HCT116 (cell line): ENCODE measurements around the gene MCEE.

Experiments used
- CTCF ChIP-seq, 3 experiments: fragments of 200-600 bp in 1 of 3; sonication (generic) in 1 of 3; IDR thresholded peaks in 2 of 3; conservative IDR thresholded peaks in 1 of 3; 2 replicates each; pipeline ENCODE4 v1.5.1; 2012 to 2017; ENCODE audit warnings: low read depth in 2 of 3, low read length in 2 of 3, antibody characterized with exemption in 1 of 3, borderline replicate concordance in 1 of 3, control low read depth in 1 of 3, mild to moderate bottlenecking in 1 of 3, mixed read lengths in 1 of 3, mixed run types in 1 of 3, moderate library complexity in 1 of 3; ENCODE audit not compliant: insufficient read depth in 1 of 3
- EZH2 ChIP-seq: fragments of 200-600 bp; sonication (generic); IDR thresholded peaks from 2 replicates; pipeline ENCODE4 v1.6.1; 2017; ENCODE audit warnings: antibody characterized with exemption, mixed run types
- SRF ChIP-seq: IDR thresholded peaks from 2 replicates; pipeline ENCODE4 v1.6.1; 2012; ENCODE audit warnings: low read depth

GRCh38 chr2:71156573-71156972, 26.5 kb upstream of the MCEE start:
- no peak for TF ChIP-seq CTCF (IDR thresholded peaks at IDR 0.05 in 2 of 3, conservative IDR thresholded peaks at IDR 0.05 in 1 of 3; ENCODE audit: borderline replicate concordance in 1 of 3, insufficient read depth in 1 of 3, low read depth in 2 of 3, low read length in 2 of 3)
- TF ChIP-seq SRF = no peak
- TF ChIP-seq EZH2 = no peak
